H1 (cell line): ENCODE results near the gene MBD3L2. TPM values are rescaled to one million over a fixed set of nuclear protein-coding genes. Genes with fewer than 3 reads are reported as not detected.

ENCODE experiments used
- CTCF ChIA-PET: fragments of 300-600 bp; sonication (Branson Sonifier 250); formaldehyde crosslinking; loops from one replicate; lab custom pipeline; 2021; ENCODE audit not compliant: partially characterized antibody; lab: Charles Lee
- POLR2A ChIA-PET: fragments of 300-600 bp; sonication (Branson Sonifier 250); formaldehyde crosslinking; loops from one replicate; lab custom pipeline; 2021; ENCODE audit warnings: inconsistent platforms; ENCODE audit not compliant: partially characterized antibody; lab: Charles Lee
- DNase-seq, 2 experiments: peaks; one replicate each; pipeline versions ENCODE4 v3.0.0 to v3.0.0-alpha.2; 2010 to 2022; ENCODE audit warnings: low spot score in 2 of 2, low read depth in 1 of 2, mixed read lengths in 1 of 2
- FAIRE-seq: peaks from 2 replicates; lab custom pipeline; 2011; peaks lifted over from hg19 to GRCh38; lab: Jason Lieb, UNC
- H2AFZ ChIP-seq: 2 replicates; pipeline ENCODE4 v1.8.1; 2012; ENCODE audit warnings: low read length, inconsistent platforms
- H2AK5ac ChIP-seq: 2 replicates; pipeline ENCODE4 v1.6.1; 2013; ENCODE audit warnings: low read depth, low read length
- H2BK120ac ChIP-seq: replicated peaks from 2 replicates; pipeline ENCODE3; 2013; ENCODE audit warnings: low read depth, low read length, inconsistent platforms
- H2BK12ac ChIP-seq: 2 replicates; pipeline ENCODE4 v1.6.1; 2013; ENCODE audit warnings: low read depth, low read length
- H2BK15ac ChIP-seq: 2 replicates; pipeline ENCODE4 v1.6.1; 2013; ENCODE audit warnings: low read length
- H2BK20ac ChIP-seq: 2 replicates; pipeline ENCODE4 v1.6.1; 2013; ENCODE audit warnings: low read length
- H2BK5ac ChIP-seq: 2 replicates; pipeline ENCODE4 v1.6.1; 2013; ENCODE audit warnings: low read depth, low read length
- H3K14ac ChIP-seq: 2 replicates; pipeline ENCODE4 v1.6.1; 2013; ENCODE audit warnings: inconsistent platforms; ENCODE audit not compliant: insufficient read length
- H3K18ac ChIP-seq: 2 replicates; pipeline ENCODE4 v1.6.1; 2013; ENCODE audit warnings: low read length; ENCODE audit errors: extremely low read depth
- H3K23ac ChIP-seq: 2 replicates; pipeline ENCODE4 v1.6.1; 2013; ENCODE audit warnings: inconsistent platforms; ENCODE audit not compliant: insufficient read length
- H3K23me2 ChIP-seq: 2 replicates; pipeline ENCODE4 v1.6.1; 2013; ENCODE audit warnings: low read depth, low read length
- H3K27ac ChIP-seq: 2 replicates; pipeline ENCODE4 v1.6.1; 2011; ENCODE audit warnings: low read depth, low read length, inconsistent platforms
- H3K27me3 ChIP-seq, 4 experiments: replicated peaks in 1 of 4; 1 replicate in 1 of 4; 2 replicates in 3 of 4; pipeline versions ENCODE4 v1.6.1 to v1.8.1; 2011 to 2013; ENCODE audit warnings: low read length in 3 of 4, mild to moderate bottlenecking in 3 of 4, inconsistent platforms in 2 of 4, mixed read lengths in 2 of 4, moderate library complexity in 1 of 4; ENCODE audit not compliant: control insufficient read depth in 3 of 4, insufficient read depth in 3 of 4; ENCODE audit errors: extremely low read depth in 1 of 4
- H3K36me3 ChIP-seq, 4 experiments: 2 replicates each; pipeline versions ENCODE4 v1.6.1 to v1.8.1; 2011 to 2013; ENCODE audit warnings: mild to moderate bottlenecking in 4 of 4, low read length in 3 of 4, moderate library complexity in 2 of 4, control low read depth in 1 of 4, inconsistent platforms in 1 of 4; ENCODE audit not compliant: insufficient read depth in 4 of 4, control insufficient read depth in 2 of 4
- H3K4ac ChIP-seq: replicated peaks from 2 replicates; pipeline ENCODE3; 2013; ENCODE audit warnings: low read length, low read depth, mixed read lengths, inconsistent platforms; ENCODE audit not compliant: insufficient read length
- H3K4me1 ChIP-seq, 4 experiments: replicated peaks in 1 of 4; 1 replicate in 1 of 4; 2 replicates in 3 of 4; pipeline versions ENCODE4 v1.6.1 to v1.8.1; 2011 to 2013; ENCODE audit warnings: low read length in 3 of 4, inconsistent platforms in 2 of 4, mixed read lengths in 1 of 4; ENCODE audit not compliant: insufficient read depth in 4 of 4, control insufficient read depth in 3 of 4
- H3K4me2 ChIP-seq, 2 experiments: 2 replicates each; pipeline versions ENCODE4 v1.6.1 to v1.8.1; 2011 to 2013; ENCODE audit warnings: low read depth in 2 of 2, low read length in 2 of 2, control low read depth in 1 of 2, inconsistent platforms in 1 of 2, mild to moderate bottlenecking in 1 of 2; ENCODE audit not compliant: insufficient read depth in 1 of 2
- H3K4me3 ChIP-seq, 4 experiments: fragments of 200-600, 300-600 bp in 1 of 4; sonication (generic), shearing (Covaris generic), sonication (Bioruptor Twin) in 1 of 4; 2 replicates each; pipeline versions ENCODE4 v1.5.1 to v1.8.1; 2011 to 2016; ENCODE audit warnings: low read length in 4 of 4, low read depth in 3 of 4, control low read depth in 2 of 4, inconsistent platforms in 2 of 4, mild to moderate bottlenecking in 2 of 4, mixed read lengths in 1 of 4, moderate library complexity in 1 of 4; ENCODE audit not compliant: insufficient read depth in 2 of 4; ENCODE audit errors: extremely low read depth in 1 of 4
- H3K56ac ChIP-seq: replicated peaks from 2 replicates; pipeline ENCODE3; 2013; ENCODE audit warnings: low read depth, mild to moderate bottlenecking, mixed read lengths, low read length, inconsistent platforms; ENCODE audit not compliant: insufficient read length
- H3K79me1 ChIP-seq: 2 replicates; pipeline ENCODE4 v1.6.1; 2013; ENCODE audit warnings: low read depth, low read length, control low read depth
- H3K79me2 ChIP-seq, 2 experiments: 2 replicates each; pipeline versions ENCODE4 v1.6.1 to v1.8.1; 2012 to 2013; ENCODE audit warnings: low read length in 2 of 2, mild to moderate bottlenecking in 2 of 2, inconsistent platforms in 1 of 2; ENCODE audit not compliant: insufficient read depth in 2 of 2, control insufficient read depth in 1 of 2
- H3K9ac ChIP-seq, 4 experiments: replicated peaks in 1 of 4; 1 replicate in 1 of 4; 2 replicates in 3 of 4; pipeline versions ENCODE4 v1.6.1 to v1.8.1; 2011 to 2013; ENCODE audit warnings: low read depth in 3 of 4, low read length in 3 of 4, control low read depth in 2 of 4, mild to moderate bottlenecking in 2 of 4, moderate library complexity in 2 of 4, inconsistent platforms in 1 of 4; ENCODE audit errors: extremely low read depth in 1 of 4
- H3K9me3 ChIP-seq, 2 experiments: 2 replicates each; pipeline versions ENCODE4 v1.6.1 to v1.8.1; 2012 to 2013; ENCODE audit warnings: mild to moderate bottlenecking in 2 of 2, moderate library complexity in 2 of 2, control low read depth in 1 of 2, inconsistent platforms in 1 of 2, low read depth in 1 of 2, low read length in 1 of 2, mixed read lengths in 1 of 2; ENCODE audit not compliant: insufficient read depth in 2 of 2
- H4K20me1 ChIP-seq, 2 experiments: replicated peaks in 1 of 2; 2 replicates each; pipeline versions ENCODE3 to v1.8.1; 2011 to 2013; ENCODE audit warnings: inconsistent platforms in 2 of 2, low read length in 2 of 2, mild to moderate bottlenecking in 1 of 2; ENCODE audit not compliant: insufficient read depth in 2 of 2, control insufficient read depth in 1 of 2
- H4K5ac ChIP-seq: 2 replicates; pipeline ENCODE4 v1.6.1; 2013; ENCODE audit warnings: low read length, low read depth, mixed read lengths, inconsistent platforms; ENCODE audit not compliant: insufficient read length
- H4K8ac ChIP-seq: 2 replicates; pipeline ENCODE4 v1.8.0; 2013; ENCODE audit warnings: mild to moderate bottlenecking, moderate library complexity, low read length, inconsistent platforms; ENCODE audit not compliant: insufficient read depth; ENCODE audit errors: extremely low read depth
- H4K91ac ChIP-seq: replicated peaks from 2 replicates; pipeline ENCODE3; 2013; ENCODE audit warnings: low read length, mixed read lengths, inconsistent platforms; ENCODE audit not compliant: insufficient read length
- ASH2L ChIP-seq: fragments of 200-600, 300-600 bp; sonication (generic); IDR thresholded peaks from one replicate; pipeline ENCODE4 v1.7.1; 2017; ENCODE audit warnings: low read length
- CBX8 ChIP-seq: fragments of 300-800, 300-1000 bp; sonication (generic); IDR thresholded peaks from 2 replicates; pipeline ENCODE4 v1.7.1; 2016; ENCODE audit warnings: low read depth, low read length, borderline replicate concordance
- GABPA ChIP-seq: IDR thresholded peaks from 2 replicates; pipeline ENCODE4 v1.6.1; 2011; ENCODE audit warnings: mild to moderate bottlenecking, low read length, moderate library complexity, borderline replicate concordance; ENCODE audit not compliant: insufficient read depth
- GTF2F1 ChIP-seq: IDR thresholded peaks from 2 replicates; pipeline ENCODE4 v1.6.1; 2012; ENCODE audit warnings: low read depth, low read length, improper control_type of control experiment, borderline replicate concordance
- JUND ChIP-seq: IDR thresholded peaks from 2 replicates; pipeline ENCODE4 v1.6.1; 2011; ENCODE audit warnings: mild to moderate bottlenecking, improper control_type of control experiment, low read length
- MAX ChIP-seq: IDR thresholded peaks from 2 replicates; pipeline ENCODE4 v1.6.1; 2012; ENCODE audit warnings: inconsistent platforms
- RFX5 ChIP-seq: IDR thresholded peaks from 2 replicates; pipeline ENCODE4 v1.6.1; 2011; ENCODE audit warnings: low read depth, low read length, improper control_type of control experiment, borderline replicate concordance
- RNF2 ChIP-seq: fragments of 200-900, 300-1000 bp; sonication (generic); IDR thresholded peaks from 2 replicates; pipeline ENCODE4 v1.7.1; 2016; ENCODE audit warnings: borderline replicate concordance, low read depth, mild to moderate bottlenecking, antibody characterized with exemption, low read length; ENCODE audit not compliant: poor library complexity, severe bottlenecking; ENCODE audit errors: missing control alignments
- RXRA ChIP-seq: IDR thresholded peaks from 2 replicates; pipeline ENCODE4 v1.6.1; 2011; ENCODE audit warnings: low read depth, mild to moderate bottlenecking, low read length, moderate library complexity; ENCODE audit not compliant: insufficient read depth
- SIN3A ChIP-seq, 2 experiments: IDR thresholded peaks in 1 of 2; conservative IDR thresholded peaks in 1 of 2; 2 replicates each; pipeline ENCODE4 v1.6.1; 2011 to 2012; ENCODE audit warnings: low read length in 2 of 2, improper control_type of control experiment in 1 of 2, low read depth in 1 of 2, mild to moderate bottlenecking in 1 of 2
- SIRT6 ChIP-seq: IDR thresholded peaks from one replicate; pipeline ENCODE4 v1.7.1; 2012; ENCODE audit warnings: low read length, inconsistent platforms
- SP1 ChIP-seq: IDR thresholded peaks from 2 replicates; pipeline ENCODE4 v1.6.1; 2011; ENCODE audit warnings: low read depth, low read length
- SUZ12 ChIP-seq: fragments of 200-600 bp; sonication (generic); IDR thresholded peaks from 2 replicates; pipeline ENCODE4 v1.6.1; 2012; ENCODE audit warnings: mild to moderate bottlenecking, inconsistent platforms, low read length, moderate library complexity, mixed read lengths
- WGBS, 2 experiments: shearing (Covaris generic) in 1 of 2; methylation state at CpG; one replicate each; pipeline versions ENCODE4 v1.1.6 to v1.1.7; 2013 to 2015; ENCODE audit warnings: low lambda C conversion rate in 2 of 2, mixed read lengths in 2 of 2, inconsistent platforms in 1 of 2, low coverage in 1 of 2, missing lambda C conversion rate in 1 of 2; ENCODE audit not compliant: insufficient replicate concordance in 2 of 2, insufficient coverage in 1 of 2, insufficient read length in 1 of 2; ENCODE audit errors: extremely low coverage in 1 of 2, missing lambda C conversion rate in 1 of 2; 5-methylcytosine and 5-hydroxymethylcytosine counted together
- polyA plus RNA-seq, 7 experiments: library from polyadenylated mRNA; depleted of rRNA in 3 of 7; stranded (reverse) in 5 of 7; unstranded in 2 of 7; fragments of >200 nt in 5 of 7; fragments of 200-250 nt in 2 of 7; gene quantifications; 1 replicate in 5 of 7; 2 replicates in 1 of 7; 4 replicates in 1 of 7; pipeline versions ENCODE4 v1.2.1 to v1.2.3, GENCODE V29; 2011 to 2013; ENCODE audit warnings: missing spikeins in 2 of 7, mixed read lengths in 2 of 7
- total RNA-seq: library from RNA; stranded (reverse); fragmentation: NEBNext Ultra II Directional; extraction: Animal tissue kit (Norgen Biotek cat#: 25700); gene quantifications from 2 replicates; pipeline ENCODE4 v1.2.1, GENCODE V29; 2021

Gene MBD3L2
- total and polyA plus RNA-seq, 2 of the 8 experiments (the other 6 are each of a cell fraction or from before 2014, with no cell fraction given), result not detected

- Histone ChIP-seq H3K56ac (no peak overlapping the region), H3K36me3 (peaks cover 17 to 74% (median 50%) of the 10 kb centered on the region in 4 experiments), H3K9me3 (peaks cover 21 to 37% of the 10 kb centered on the region in 2 experiments), H3K4me1 (no peaks in the 10 kb centered on the region), H3K79me1 (no peaks in the 10 kb centered on the region), H3K18ac (no peak overlapping the region), H3K4me2 (no peak overlapping the region), H3K27me3 (no peaks in the 10 kb centered on the region), H4K91ac (no peak overlapping the region), H2BK120ac (no peak overlapping the region), H2AK5ac (no peak overlapping the region), H3K4me3 (no peak overlapping the region), H3K23me2 (no peaks in the 10 kb centered on the region), H2BK15ac (no peak overlapping the region), H4K20me1 (no peaks in the 10 kb centered on the region), H3K23ac (no peak overlapping the region), H3K9ac (no peak overlapping the region), H3K79me2 (peaks cover 0 to 8% of the 10 kb centered on the region in 2 experiments; a peak in 2 of 4 replicates), H3K4ac (no peak overlapping the region), H4K5ac (no peak overlapping the region), H3K27ac (no peak overlapping the region), H2AFZ (no peak overlapping the region), H2BK20ac (no peak overlapping the region), H2BK5ac (no peak overlapping the region), H3K14ac (no peak overlapping the region), H2BK12ac (no peak overlapping the region), H4K8ac (no peak overlapping the region)
- WGBS, 2 experiments, result 97% methylated on average over 6 of the region's 29 CpGs; no CpG with 5 or more reads in 1 of the 2 experiments
- ChIA-PET CTCF (no interaction called here), POLR2A (interaction anchor here (1.4 kb wide), 1 partner anchor 12 kb away, joined by 3 read pairs; no protein-coding TSS in a partner anchor)
- no peak for DNase-seq
- no peak for FAIRE-seq
- TF ChIP-seq ASH2L, result no peak
- no peak for TF ChIP-seq RFX5
- no peak for TF ChIP-seq MAX
- no peak for TF ChIP-seq CBX8
- TF ChIP-seq GTF2F1, result no peak
- no peak for TF ChIP-seq SIN3A (conservative IDR thresholded peaks at IDR 0.05 in 1 of 2, IDR thresholded peaks at IDR 0.05 in 1 of 2; ENCODE audit: low read depth in 1 of 2, low read length in 2 of 2)
- no peak for TF ChIP-seq SIRT6
- TF ChIP-seq GABPA, result no peak
- no peak for TF ChIP-seq JUND
- TF ChIP-seq SP1, result no peak
- TF ChIP-seq RNF2, result no peak
- no peak for TF ChIP-seq SUZ12
- TF ChIP-seq RXRA, result no peak
Observed at GRCh38 chr19:7074705-7075282, 25.7 kb downstream of the MBD3L2 start.
